HG03571 (cell line): ENCODE data around the gene MOB3B.

Source experiments
- ATAC-seq: cut with Tn5 transposase; IDR thresholded peaks from one replicate; pipeline ENCODE4 v1.9.1; 2021; ENCODE audit not compliant: unreplicated experiment

The MOB3B gene

DNA sequence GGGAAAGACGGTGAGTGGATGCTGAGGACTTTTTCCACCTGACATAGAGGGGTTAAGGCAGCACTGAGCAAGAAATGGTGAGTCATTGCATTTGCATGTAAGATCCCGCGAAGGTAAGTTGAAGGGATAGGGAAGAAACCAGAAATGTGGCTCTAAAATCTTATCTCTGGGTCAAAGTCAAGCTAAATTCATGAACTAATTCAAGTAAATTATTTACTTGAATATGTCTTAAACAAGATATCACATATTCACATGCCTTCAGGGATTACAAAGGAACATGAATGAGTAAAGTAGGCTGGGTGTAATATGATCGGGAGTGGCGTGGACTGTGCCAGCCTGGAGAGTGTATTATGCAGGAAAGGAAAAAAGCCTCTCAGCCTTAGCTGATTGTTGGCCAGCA, 158.2 kb downstream of the MOB3B start:
- ATAC-seq, result no peak

DNA sequence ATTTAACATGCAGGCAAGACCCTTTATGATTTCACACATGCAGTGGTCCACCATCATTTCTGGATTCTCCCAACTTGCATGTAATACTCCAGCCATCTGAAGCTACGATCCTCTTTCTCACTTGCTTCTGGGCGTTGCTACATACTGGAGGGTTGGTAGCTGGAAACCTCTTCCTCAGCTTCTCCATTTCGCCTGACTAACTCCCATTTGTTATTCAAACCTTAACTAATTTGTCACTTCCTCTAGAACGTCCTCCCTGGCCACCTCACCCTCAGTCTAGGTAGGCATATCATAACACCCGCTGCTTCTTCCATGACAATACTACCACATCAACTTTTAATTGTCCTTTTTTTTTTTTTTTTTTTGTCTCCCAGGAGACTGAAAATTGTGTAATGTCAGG, 160.0 kb downstream of the MOB3B start:
- no peak for ATAC-seq

GRCh38 chr9:27368316-27368985, 161.2 kb downstream of the MOB3B start:
- no peak for ATAC-seq

DNA sequence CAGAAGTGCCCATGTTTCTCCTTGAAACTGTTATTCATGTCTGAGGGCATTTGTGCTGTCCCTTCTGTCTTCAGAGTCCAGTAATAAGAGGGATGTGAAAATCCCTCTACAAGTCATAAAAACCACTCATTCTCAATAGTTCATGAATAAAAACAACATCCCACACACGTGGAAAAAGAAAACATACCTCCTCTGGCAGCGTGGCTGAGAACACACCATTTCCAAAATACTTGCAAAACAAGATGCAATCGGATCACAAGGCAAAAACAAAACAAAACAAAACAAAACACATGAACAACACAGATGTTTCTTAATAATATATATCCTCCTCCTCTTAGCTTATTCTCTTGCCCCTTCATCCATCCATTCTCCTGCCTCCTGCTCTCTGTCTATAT, 161.7 kb downstream of the MOB3B start:
- no peak for ATAC-seq

GRCh38 chr9:27367175-27367798, 162.3 kb downstream of the MOB3B start:
- ATAC-seq, result peak; percentile 60

DNA sequence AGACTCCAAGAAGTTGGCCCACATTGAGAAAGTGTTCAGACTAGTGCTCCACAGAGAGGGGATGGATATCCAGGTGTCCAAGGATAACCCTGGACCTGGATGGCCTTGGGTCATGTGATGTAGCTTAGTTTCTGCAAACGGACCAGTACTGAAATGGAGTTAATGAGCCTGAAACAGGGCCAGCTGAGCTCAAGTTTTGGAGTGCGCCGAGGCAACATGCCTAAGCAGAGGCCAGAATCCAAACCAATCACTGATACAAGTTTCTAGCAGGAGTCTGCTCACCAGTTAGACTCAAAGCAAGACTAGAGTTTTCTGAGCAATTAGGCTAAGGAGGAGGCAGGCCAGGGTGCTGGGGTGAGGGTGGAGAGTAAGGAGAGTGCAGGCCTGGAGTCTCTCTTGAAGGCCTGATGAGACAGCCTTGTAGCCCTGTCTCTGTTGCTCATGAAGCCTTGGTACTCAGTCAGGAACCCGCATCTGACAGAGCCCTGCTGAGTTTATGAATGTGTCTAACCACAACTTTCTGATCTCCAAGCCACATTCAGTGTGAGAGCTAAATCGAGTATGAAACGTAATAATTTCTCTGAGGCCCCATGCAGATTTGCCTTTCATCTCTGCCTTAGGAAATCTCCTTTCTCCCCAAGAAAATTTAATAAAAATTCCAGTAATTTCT, 163.8 kb downstream of the MOB3B start:
- peak; percentile 82 for ATAC-seq

- no peak for ATAC-seq
Measured at GRCh38 chr9:27362447-27363210, 167.0 kb downstream of the MOB3B start.

- ATAC-seq, result no peak
Measured at GRCh38 chr9:27361492-27361891, 168.1 kb downstream of the MOB3B start.

DNA sequence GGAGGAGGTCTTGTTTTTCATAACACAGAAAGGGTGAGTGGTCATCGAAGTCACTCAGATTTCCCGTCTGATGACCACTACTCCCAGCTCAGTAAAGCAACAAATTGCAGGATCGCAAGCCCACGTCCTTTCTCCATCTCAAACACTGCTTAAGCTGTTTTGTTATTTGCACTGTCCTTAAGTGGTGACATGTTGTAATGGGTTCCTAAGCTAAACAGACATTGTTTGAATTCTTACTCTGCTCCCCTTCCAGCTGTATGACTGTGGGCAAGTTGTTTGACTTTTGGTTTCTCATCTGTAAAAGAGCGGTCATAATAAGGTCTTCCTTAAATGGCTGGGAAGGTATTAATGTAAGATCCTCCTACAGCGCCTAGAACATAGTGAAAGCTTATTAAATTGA, 169.9 kb downstream of the MOB3B start:
- ATAC-seq, result no peak

DNA sequence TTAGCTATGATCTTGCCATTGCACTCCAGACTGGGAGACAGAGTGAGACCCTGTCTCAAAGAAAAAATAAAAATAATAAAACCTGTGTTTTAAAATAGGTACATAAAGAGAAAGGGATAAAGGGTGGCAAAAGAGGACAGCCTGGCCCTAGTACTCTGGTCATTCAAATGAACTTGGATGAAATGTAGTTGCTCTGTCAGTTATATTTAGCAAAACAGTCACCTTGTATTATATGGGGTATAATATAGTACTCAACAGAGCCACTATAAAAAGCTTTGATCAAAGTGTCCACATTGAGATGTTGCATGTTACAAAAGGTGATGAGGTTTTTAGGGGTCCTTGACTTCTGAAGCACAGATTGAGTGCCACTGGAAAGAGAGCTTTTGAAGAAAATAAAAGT, 171.6 kb downstream of the MOB3B start:
- no peak for ATAC-seq

DNA sequence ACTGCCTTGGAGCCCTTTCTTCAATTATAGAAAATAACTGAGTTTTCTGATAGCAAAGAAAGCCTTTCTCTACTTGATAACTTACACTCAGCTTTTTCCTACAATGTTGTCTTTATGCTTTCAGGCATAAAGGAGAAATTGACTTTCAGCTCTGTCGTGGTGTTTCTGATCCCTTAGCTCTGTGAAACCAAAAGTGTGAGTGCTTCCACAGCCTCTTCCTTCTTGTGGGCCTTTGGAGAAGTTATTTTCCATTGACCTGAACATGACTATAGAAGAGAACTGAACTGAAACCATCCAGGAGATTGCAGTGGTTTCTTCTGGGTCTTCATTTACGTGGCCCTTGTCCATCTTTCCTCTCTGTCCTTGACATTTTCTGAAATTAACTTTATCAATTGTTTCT, 173.2 kb downstream of the MOB3B start:
- no peak for ATAC-seq

- no peak for ATAC-seq
Measured at GRCh38 chr9:27355166-27355565, 174.4 kb downstream of the MOB3B start.

DNA sequence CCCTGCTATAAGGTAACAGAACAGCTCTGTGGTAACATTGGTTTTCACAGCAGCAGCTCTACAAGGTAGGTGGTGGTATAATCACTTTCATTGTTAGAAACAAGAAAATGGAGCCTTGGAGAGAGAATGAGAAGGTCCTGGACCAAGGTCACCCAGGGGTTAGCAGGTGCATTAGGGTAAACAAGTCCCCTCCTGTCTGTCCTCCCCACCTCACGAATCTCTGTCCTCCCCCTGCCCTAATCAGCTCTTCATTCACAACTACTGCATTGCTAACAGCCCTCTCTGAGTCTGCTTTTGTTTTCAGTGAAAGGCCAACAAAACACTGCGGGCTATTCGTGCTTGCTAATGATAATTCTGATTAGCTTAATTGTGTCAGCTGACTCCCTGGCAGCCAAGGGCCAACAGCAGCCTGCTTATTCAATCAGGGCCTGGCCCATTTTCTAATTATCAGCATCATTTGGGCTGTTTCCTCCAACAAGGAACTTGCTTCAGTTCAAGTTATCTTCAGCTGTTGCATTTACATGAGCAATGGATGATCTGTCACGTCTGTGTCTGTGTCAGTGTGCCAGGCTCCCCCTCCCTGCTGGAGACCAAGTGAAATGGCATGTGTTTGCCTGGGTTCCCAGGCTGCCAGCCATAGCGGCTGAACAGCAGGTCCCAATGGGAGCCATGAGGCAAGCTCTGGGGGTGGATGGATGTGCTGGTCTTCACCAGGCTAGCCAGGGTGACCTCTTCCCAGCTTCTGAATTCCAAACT, 176.0 kb downstream of the MOB3B start:
- ATAC-seq, result peak; percentile 90

- ATAC-seq, result no peak
Measured at GRCh38 chr9:27353166-27353473, 176.5 kb downstream of the MOB3B start.

DNA sequence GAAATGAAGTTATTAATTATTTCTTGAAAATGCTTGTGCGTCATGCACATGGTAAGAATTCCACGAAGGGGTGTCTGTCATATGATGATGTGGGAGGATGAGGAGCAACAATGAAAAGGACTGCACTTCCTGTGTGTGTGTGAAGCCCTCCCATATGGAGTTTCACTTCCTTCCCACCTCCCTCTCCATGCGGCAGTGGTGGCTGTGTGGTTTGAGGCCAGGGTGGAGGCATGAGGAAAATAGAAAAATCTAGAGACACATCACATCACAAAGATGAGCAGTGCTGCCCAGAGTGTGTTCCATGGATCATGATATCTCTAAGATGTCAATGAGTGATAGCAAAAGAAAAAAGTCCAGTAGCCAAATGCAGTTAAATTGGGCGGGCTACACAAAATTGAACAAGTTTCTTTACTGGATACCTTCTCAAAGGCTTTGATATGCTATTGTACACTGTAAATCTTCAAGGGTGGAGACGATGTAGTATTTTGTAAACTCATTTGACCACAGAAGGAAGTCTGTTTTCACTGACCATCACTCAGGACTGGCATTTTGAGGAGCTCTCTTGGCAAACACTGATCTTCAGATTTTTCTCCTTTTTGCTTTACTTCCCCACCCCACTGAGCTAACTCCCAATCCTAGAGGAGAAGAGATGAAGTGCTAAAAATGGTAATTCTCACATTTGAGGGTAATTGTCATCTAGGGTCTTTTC, 177.0 kb downstream of the MOB3B start:
- no peak for ATAC-seq

GRCh38 chr9:27351438-27351837, 178.2 kb downstream of the MOB3B start:
- ATAC-seq, result no peak

- ATAC-seq, result no peak
Measured at GRCh38 chr9:27350382-27350976, 179.1 kb downstream of the MOB3B start.

- ATAC-seq, result no peak
Measured at GRCh38 chr9:27349698-27350080, 179.9 kb downstream of the MOB3B start.

GRCh38 chr9:27348785-27349697, 180.6 kb downstream of the MOB3B start:
- no peak for ATAC-seq
